Jurkat, Clone E6-1 (cell line): Measurements from ENCODE around the gene ABTB1. TPM values are rescaled to one million over a fixed set of nuclear protein-coding genes. Genes with fewer than 3 reads are reported as not detected.

Source experiments
- DNase-seq: peaks from one replicate; pipeline ENCODE4 v3.0.0-alpha.2; 2011; ENCODE audit warnings: low read depth, low spot score
- H3K4me3 ChIP-seq: 2 replicates; pipeline ENCODE4 v1.5.1; 2011; ENCODE audit warnings: mild to moderate bottlenecking, low read length, control low read depth, moderate library complexity
- polyA plus RNA-seq: library from polyadenylated mRNA; unstranded; fragments of >200 nt; gene quantifications from one replicate; pipeline ENCODE4 v1.2.1, GENCODE V29; 2012; ENCODE audit warnings: missing spikeins; ENCODE audit not compliant: insufficient read length, insufficient read depth

ABTB1 gene
- 14.0 TPM for polyA plus RNA-seq

GRCh38 chr3:127672429-127673190 is at the start of gene ABTB1:
ABTB1 (plus strand) TSS chr3:127672952; CDS start chr3:127673026, 74 bp downstream.
- H3K4me3 ChIP-seq, result peak within 1 kb of the TSS; percentile 73
- peak; percentile 65 for DNase-seq

DNA sequence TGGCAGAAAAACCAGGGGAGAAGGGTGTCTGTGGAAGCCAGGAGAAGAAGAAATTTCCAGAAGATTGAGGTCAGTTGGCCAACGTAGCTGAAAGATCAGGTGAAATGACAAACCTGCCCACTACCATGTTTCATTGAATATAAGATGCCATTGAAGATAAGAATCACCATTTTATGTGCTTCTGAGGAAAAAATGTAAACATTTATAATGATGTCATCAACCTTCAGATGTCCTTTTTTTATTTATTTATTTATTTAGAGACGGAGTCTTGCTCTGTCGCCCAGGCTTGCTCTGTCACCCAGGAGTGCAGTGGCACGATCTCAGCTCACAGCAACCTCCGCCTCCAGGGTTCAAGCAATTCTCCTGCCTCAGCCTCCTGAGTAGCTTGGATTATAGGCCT is 48.7 kb upstream of the ABTB1 start:
- no peak overlapping the region for H3K4me3 ChIP-seq
- no peak for DNase-seq

- H3K4me3 ChIP-seq, result no peak overlapping the region
- DNase-seq, result no peak
Measured at GRCh38 chr3:127625821-127626220, 46.9 kb upstream of the ABTB1 start.

GRCh38 chr3:127628426-127628787 is 44.3 kb upstream of the ABTB1 start:
- H3K4me3 ChIP-seq, result no peak overlapping the region
- no peak for DNase-seq

GRCh38 chr3:127628788-127629466 is 43.8 kb upstream of the ABTB1 start, which contains the start of gene PODXL2:
PODXL2 (plus strand) TSS chr3:127629185; CDS start chr3:127629220, 35 bp downstream.
- no peak for DNase-seq
- no peak within 1 kb of the TSS for H3K4me3 ChIP-seq

DNA sequence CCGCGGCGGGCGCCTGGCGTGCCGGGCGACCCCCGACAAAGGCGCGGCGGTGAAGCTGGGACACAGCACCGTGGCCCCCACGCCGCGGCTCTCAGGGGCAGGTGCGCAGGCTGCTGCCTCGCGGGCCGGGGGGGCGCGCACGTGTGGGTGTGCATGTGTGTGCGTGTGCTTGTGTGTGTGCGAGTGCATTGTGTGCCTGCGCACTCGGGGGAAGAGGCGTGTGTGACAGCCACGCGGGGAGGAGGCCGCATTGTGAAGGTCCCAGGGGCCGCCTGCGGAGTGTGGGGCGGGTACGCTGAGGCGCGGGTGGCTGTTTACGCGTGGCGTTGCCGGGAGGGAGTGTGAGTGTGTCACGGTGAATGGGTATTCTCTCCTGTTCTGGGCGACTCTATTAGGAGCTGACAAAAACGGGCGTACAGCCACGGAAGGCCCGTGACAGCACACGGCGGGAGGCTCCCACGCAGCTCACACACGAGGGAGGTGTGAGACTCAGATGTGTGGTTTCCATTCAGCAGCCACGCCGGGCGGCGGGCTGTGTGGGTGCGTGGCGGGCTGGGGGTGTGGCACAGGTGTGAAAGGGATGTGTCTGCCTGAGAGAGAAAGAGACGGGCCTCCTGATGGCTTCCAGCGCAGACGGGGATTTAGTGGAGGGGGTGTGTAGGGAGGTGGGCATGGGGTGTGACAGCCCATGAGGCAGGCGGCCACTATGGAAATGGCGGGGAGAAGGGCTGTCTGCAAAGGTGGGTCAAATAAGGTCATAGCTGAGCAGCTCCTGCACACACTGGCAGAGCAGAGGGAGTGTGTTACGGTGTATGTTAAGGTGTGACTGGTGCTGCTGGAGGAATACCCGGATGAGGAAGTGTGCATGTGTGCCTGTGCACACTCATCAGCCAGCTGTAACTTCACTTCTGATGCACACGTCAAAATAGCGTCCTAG is 43.0 kb upstream of the ABTB1 start:
- DNase-seq, result no peak
- no peak overlapping the region for H3K4me3 ChIP-seq

- DNase-seq, result no peak
- H3K4me3 ChIP-seq, result no peak overlapping the region
Measured at GRCh38 chr3:127630811-127631714, 41.7 kb upstream of the ABTB1 start.

GRCh38 chr3:127632035-127632820 is 40.5 kb upstream of the ABTB1 start:
- no peak for DNase-seq

DNA sequence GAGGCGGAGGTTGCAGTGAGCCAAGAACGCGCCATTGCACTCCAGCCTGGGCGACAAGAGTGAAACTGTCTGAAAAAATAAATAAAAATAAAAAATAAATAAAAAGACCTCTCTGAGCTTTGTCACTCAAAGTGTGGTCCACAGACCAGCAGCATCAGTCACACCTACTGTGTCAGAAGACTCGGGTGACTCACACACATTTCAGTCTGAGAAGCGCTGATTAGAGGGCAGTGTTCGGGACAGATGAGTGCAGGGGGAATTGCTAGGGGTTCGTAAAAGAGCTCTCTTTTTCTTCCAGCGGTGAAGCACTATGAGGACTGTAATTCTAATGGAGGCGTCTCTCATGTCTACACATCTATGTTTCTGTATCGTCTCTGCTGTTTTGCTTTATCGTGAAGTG is 38.1 kb upstream of the ABTB1 start:
- H3K4me3 ChIP-seq, result no peak overlapping the region
- no peak for DNase-seq

More at GRCh38 chr3:127632035-127632820, 40.5 kb upstream of the ABTB1 start:
- no peak overlapping the region for H3K4me3 ChIP-seq

- H3K4me3 ChIP-seq, result no peak overlapping the region
- peak; percentile 91 for DNase-seq
Measured at GRCh38 chr3:127637546-127637945, 35.2 kb upstream of the ABTB1 start.

- no peak overlapping the region for H3K4me3 ChIP-seq
- no peak for DNase-seq
Measured at GRCh38 chr3:127637971-127638370, 34.8 kb upstream of the ABTB1 start.

GRCh38 chr3:127639173-127640041 is 33.3 kb upstream of the ABTB1 start:
- DNase-seq, result no peak
- H3K4me3 ChIP-seq, result no peak overlapping the region

DNA sequence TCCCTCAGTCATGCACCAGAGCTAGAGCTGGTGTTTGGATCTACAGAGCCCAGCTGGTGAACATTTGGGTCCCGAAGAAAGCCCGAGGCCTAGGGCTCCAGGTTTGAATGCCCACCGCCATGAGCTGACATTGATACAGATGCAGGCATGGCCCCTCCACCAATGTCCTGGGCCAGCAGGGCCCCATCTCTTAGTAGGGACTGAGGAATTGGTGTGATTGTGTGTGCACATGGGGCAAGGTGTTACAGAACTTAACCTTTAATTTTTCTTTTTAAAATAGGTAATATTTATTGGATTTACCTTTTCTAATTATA is 32.8 kb upstream of the ABTB1 start:
- H3K4me3 ChIP-seq, result no peak overlapping the region
- no peak for DNase-seq

- no peak overlapping the region for H3K4me3 ChIP-seq
- no peak for DNase-seq
Measured at GRCh38 chr3:127644641-127645370, 27.9 kb upstream of the ABTB1 start.

DNA sequence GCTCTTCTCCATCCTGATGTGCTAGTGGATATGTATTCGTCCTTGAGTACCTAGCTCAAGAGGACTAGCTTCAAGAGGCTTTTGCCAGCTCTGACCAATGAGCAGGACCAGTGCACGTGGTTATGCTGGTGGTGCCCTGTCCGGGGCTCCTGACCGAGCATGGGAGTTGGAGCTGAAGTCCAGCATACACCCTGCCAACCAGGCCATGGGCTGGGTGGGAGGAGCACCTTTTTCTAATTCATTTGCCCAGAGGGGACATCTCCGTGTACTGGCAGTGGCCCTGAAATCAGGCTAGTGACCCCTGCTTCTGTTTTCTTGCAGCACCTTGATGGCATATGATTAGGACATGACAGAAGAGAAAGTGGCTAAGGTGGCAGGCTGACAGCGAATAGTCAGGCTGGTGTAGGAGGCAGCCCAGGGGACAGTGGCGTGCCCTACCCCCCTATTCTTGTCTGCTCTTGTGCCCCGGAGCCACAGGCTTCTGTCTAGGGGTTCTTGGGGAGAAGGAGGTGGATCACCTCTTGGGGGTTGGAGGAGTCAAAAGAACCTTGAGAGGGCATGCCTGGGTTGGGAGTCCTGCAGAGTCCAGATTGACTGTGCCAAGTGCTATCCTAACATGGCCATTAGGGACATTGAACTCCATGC is 27.3 kb upstream of the ABTB1 start:
- no peak overlapping the region for H3K4me3 ChIP-seq
- DNase-seq, result no peak

DNA sequence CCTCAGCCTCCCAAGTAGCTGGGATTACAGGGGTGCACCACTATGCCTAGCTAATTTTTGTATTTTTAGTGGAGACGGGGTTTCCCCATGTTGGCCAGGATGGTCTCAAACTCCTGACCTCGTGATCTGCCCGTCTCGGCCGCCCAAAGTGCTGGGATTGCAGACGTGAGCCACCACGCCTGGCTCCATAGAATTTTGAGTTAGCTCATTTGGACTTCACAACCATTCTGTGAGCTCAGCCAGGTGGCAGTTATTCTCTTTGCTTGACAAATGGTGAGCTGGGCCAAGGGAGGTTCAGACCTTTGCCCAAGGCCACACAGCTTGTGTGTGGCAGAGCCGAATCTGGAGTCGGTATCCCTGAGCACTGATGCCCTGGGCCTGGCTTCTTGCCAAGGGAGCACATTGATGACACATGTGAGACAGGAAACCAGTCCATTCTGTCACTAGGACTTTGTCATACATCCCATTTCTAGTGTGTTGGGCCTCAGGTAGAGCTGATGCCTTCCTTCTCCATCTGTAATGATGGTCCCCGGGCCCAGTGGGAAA is 26.2 kb upstream of the ABTB1 start:
- DNase-seq, result no peak
- H3K4me3 ChIP-seq, result no peak overlapping the region
